Cardiac muscle cell (in vitro differentiated cells and primary cell): ENCODE data around the gene DUOX2. TPM values are rescaled to one million over a fixed set of nuclear protein-coding genes. Genes with fewer than 3 reads are reported as not detected.
A peak's percentile ranks its signal among the peaks of the same experiment; 100 is the strongest.
"Not testable (repeated sequence)": the region's sequence is repeated elsewhere in the genome, so short reads cannot be mapped to it uniquely, and the experiment has no call there.

Experiments used
- DNase-seq, 2 donors: peaks; one replicate each; pipeline versions ENCODE4 v3.0.0 to v3.0.0-alpha.2; 2010 to 2017; ENCODE audit warnings: low read depth in 1 of 2, low spot score in 1 of 2
- H3K27ac ChIP-seq: fragments of 200-600 bp; sonication (generic); 2 replicates; pipeline ENCODE4 v1.5.1; 2016
- H3K27me3 ChIP-seq: fragments of 200-600 bp; sonication (generic); 2 replicates; pipeline ENCODE4 v1.6.0; 2016; ENCODE audit warnings: control low read depth
- H3K36me3 ChIP-seq: fragments of 200-600 bp; sonication (generic); 2 replicates; pipeline ENCODE4 v1.5.1; 2016; ENCODE audit warnings: control low read depth
- H3K4me1 ChIP-seq: fragments of 200-600 bp; sonication (generic); 2 replicates; pipeline ENCODE4 v1.8.1; 2017; ENCODE audit warnings: low read depth, mild to moderate bottlenecking, mixed run types
- H3K4me3 ChIP-seq: fragments of 200-600 bp; sonication (generic); 2 replicates; pipeline ENCODE4 v1.5.1; 2016; ENCODE audit warnings: mild to moderate bottlenecking
- H3K9me3 ChIP-seq: fragments of 200-600 bp; sonication (generic); 2 replicates; pipeline ENCODE4 v1.5.1; 2017; ENCODE audit warnings: low read depth, mild to moderate bottlenecking, control low read depth
- polyA plus RNA-seq: library from polyadenylated mRNA; unstranded; fragments of >200 nt; fragmentation: Nextera tagmentation; extraction: Ambion mirVana; gene quantifications from 2 replicates; pipeline ENCODE4 v1.2.1, GENCODE V29; 2016
- total RNA-seq: library from RNA; depleted of rRNA; stranded (reverse); fragments of >200 nt; gene quantifications from 2 replicates; pipeline ENCODE4 v1.2.3, GENCODE V29; 2016
- TF ChIP-seq, protein P1 (sequence below): IDR thresholded peaks from 2 replicates; pipeline ENCODE4 v1.5.1; 2012; ENCODE audit warnings: low read depth, mild to moderate bottlenecking, low read length

Gene DUOX2
- total and polyA plus RNA-seq, 2 experiments from 2014 or later, result 0.18 to 0.54 TPM

DNA sequence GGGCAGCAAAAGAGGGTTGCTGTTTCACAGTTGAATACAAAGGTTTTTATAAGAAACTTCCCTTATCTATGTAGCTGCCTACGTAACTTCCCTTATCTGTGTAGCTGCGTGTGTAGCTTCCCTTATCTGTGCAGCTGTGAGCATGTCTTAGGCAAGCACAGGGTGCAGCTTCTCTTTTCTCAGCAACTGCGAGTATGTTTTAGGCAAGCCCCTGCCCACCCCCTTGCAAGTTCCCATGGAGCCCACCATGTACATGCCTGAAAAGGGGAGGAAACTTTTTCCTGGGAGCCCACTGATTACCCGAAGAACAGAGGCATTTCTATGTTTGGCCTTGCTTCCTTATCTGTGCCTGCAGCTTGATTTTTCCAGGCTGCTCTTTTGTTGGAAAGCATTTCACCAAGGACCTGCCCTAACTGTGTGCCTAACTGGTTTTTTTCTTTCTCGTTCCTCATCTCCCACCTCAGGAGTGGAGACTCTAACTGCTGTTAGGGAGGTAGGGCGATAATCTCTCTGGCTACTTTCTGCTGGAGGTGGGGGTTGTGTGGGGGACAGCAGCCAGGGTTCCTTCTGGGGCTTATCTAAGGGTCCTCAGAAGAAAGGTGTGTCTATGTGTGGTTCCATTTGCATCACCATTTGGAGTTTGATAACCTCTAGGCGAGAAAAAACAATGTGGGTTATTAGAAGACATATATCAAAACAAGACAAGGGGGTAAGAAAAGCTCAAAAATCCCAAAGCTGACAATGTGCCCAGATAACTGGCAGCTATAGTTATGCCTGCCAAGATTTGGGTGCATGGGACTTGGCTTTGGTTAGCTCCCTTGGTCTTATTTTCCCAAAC is 65.0 kb downstream of the DUOX2 start:
- TF ChIP-seq, protein P1, sequence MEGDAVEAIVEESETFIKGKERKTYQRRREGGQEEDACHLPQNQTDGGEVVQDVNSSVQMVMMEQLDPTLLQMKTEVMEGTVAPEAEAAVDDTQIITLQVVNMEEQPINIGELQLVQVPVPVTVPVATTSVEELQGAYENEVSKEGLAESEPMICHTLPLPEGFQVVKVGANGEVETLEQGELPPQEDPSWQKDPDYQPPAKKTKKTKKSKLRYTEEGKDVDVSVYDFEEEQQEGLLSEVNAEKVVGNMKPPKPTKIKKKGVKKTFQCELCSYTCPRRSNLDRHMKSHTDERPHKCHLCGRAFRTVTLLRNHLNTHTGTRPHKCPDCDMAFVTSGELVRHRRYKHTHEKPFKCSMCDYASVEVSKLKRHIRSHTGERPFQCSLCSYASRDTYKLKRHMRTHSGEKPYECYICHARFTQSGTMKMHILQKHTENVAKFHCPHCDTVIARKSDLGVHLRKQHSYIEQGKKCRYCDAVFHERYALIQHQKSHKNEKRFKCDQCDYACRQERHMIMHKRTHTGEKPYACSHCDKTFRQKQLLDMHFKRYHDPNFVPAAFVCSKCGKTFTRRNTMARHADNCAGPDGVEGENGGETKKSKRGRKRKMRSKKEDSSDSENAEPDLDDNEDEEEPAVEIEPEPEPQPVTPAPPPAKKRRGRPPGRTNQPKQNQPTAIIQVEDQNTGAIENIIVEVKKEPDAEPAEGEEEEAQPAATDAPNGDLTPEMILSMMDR, result no peak
- Histone ChIP-seq H3K36me3 (no peaks in the 10 kb centered on the region), H3K4me1 (no peaks in the 10 kb centered on the region), H3K4me3 (no peak overlapping the region), H3K9me3 (no peaks in the 10 kb centered on the region), H3K27ac (peak overlapping the region; percentile 42), H3K27me3 (no peaks in the 10 kb centered on the region)
- DNase-seq, result peak in 1 of 2 donors; percentile 90

DNA sequence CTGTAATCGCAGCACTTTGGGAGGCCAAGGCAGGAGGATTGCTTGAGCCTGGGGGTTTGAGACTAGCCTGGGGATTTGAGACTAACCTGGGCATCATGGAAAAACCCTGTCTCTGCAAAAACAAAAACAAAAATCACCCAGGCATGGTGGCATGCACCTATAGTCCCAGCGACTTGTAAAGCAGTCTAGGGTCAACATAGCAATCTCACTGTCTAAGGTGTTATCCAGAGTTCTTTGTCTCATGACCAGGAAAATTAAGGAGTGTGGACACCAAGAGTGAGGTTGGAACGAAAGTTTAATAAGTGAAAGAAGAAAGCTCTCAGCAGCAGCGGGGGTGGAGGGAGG is 65.6 kb downstream of the DUOX2 start:
- not testable (repeated sequence) for H3K36me3 ChIP-seq, H3K4me1 ChIP-seq, H3K27me3 ChIP-seq, H3K4me3 ChIP-seq, DNase-seq, H3K9me3 ChIP-seq
- peak overlapping the region; percentile 42 for H3K27ac ChIP-seq

DNA sequence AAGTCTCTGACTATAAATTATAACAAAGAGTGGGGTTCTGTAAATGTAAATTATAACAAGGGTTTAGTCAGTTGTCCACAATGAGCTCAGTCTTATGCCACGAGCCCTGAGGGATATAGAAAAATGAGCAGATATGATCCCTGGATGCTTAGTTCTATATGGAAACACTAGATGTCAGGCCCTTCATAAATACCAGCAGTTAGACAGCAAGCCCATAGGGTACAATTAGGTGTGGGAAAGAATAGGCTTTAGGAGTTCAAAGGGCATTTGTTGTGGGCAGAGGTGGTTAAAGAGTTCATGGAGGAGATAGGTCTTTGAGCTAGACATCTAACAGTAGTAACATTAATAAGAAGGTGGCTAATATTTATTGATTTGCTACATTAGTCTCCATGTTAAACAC is 69.7 kb downstream of the DUOX2 start:
- not testable (repeated sequence) for H3K27ac ChIP-seq, H3K9me3 ChIP-seq, H3K4me1 ChIP-seq, H3K27me3 ChIP-seq, DNase-seq, H3K4me3 ChIP-seq, H3K36me3 ChIP-seq

DNA sequence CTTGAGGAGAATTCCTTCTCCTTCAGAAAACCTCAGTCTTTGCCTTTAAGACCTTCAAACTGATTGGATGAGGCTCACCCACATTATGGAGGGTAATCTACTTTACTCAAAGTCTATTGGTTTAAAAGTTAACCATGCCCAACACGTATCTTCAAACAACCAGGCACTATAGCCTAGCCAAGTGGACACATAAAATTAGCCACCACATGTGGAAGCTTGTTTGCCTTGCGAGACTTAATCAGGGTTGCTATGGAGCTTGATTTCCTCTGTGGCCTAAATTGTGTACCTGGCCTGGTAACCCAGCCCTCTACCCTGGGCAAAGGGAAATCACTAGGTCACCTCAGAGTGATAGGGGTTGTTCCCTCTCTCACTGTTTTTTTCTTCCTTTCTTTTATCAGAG is 71.1 kb downstream of the DUOX2 start:
- not testable (repeated sequence) for H3K27me3 ChIP-seq, DNase-seq, H3K4me1 ChIP-seq, H3K27ac ChIP-seq, H3K36me3 ChIP-seq, H3K4me3 ChIP-seq, H3K9me3 ChIP-seq

Other genes with a start within 250 kb of the DUOX2 start
- not detected in 2 replicates for gene TERB2, start 157.5 kb downstream of the DUOX2 start, total RNA-seq
- not detected in 2 replicates for gene TERB2, start 157.5 kb downstream of the DUOX2 start, polyA plus RNA-seq
- gene SORD, start 91.0 kb downstream of the DUOX2 start, total RNA-seq, result 58.3 and 75.2 TPM in 2 replicates
- 67.2 and 78.2 TPM in 2 replicates for gene SORD, start 91.0 kb downstream of the DUOX2 start, polyA plus RNA-seq
- gene DUOXA2, start 154 bp upstream of the DUOX2 start, total RNA-seq, result not detected in 2 replicates
- not detected in 2 replicates for gene DUOXA2, start 154 bp upstream of the DUOX2 start, polyA plus RNA-seq
- gene DUOXA1, start 15.7 kb upstream of the DUOX2 start, total RNA-seq, result 0.04 and 0.09 TPM in 2 replicates
- 0.66 TPM in 1 of 2 replicates, not detected in the other for gene DUOXA1, start 15.7 kb upstream of the DUOX2 start, polyA plus RNA-seq
- gene DUOX1, start 15.8 kb upstream of the DUOX2 start, total RNA-seq, result 0.04 and 0.45 TPM in 2 replicates
- gene DUOX1, start 15.8 kb upstream of the DUOX2 start, polyA plus RNA-seq, result 6.2 and 7.0 TPM in 2 replicates
- gene SHF, start 73.8 kb upstream of the DUOX2 start, total RNA-seq, result 20.0 and 20.8 TPM in 2 replicates
- 24.9 and 26.9 TPM in 2 replicates for gene SHF, start 73.8 kb upstream of the DUOX2 start, polyA plus RNA-seq
- gene SLC28A2, start 138.1 kb upstream of the DUOX2 start, total RNA-seq, result not detected in 2 replicates
- 0.10 and 0.31 TPM in 2 replicates for gene SLC28A2, start 138.1 kb upstream of the DUOX2 start, polyA plus RNA-seq